Astrocyte of the cerebellum (primary cell): ENCODE measurements around the gene WDR45.
"Not testable (repeated sequence)": the region's sequence is repeated elsewhere in the genome, so short reads cannot be mapped to it uniquely, and the experiment has no call there.

Experiments
- DNase-seq: peaks from one replicate; pipeline ENCODE4 v3.0.0-alpha.2; 2011; ENCODE audit warnings: low read depth
- H3K4me3 ChIP-seq: 2 replicates; pipeline ENCODE4 v1.5.1; 2011; ENCODE audit warnings: mild to moderate bottlenecking, low read depth, low read length, moderate library complexity
- in situ Hi-C: cut with HindIII; loops from 2 replicates; pipeline ENCODE4 v1.10.0; 2017; ENCODE audit warnings: low sequenced_read_pairs
- TF ChIP-seq, protein P1 (sequence below): IDR thresholded peaks from 2 replicates; pipeline ENCODE4 v1.5.1; 2012; ENCODE audit warnings: low read length, low read depth, moderate library complexity, mild to moderate bottlenecking; ENCODE audit errors: missing control alignments

The WDR45 gene

GRCh38 chrX:49079489-49080428, at the start of gene WDR45:
Gene WDR45, minus strand, starts transcription at chrX:49079887. Its CDS starts 1,792 bp downstream, at chrX:49078095.
- in situ Hi-C loops, result no loop called here
- peak; percentile 19 for DNase-seq

DNA sequence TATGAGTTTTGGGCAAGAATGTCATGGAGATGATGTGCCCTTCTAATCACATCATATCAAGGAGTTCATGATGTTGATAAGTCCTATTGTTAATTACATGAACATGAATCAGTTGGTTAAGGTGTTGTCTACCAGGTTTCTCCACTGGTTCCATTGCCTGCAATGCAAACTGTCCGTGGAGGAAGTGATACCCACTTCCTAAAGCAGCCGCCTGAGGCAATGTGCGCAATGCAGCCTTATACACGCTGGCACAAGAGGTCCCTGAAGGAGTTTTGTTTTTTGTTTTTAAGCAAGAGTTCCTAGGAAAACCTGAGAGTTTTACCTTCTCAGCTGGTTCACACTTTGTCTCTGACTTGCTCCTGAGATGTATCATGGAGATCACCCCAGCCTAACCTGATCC, 49.7 kb upstream of the WDR45 start:
- in situ Hi-C loops, result no loop called here
- H3K4me3 ChIP-seq, result no peak overlapping the region
- DNase-seq, result no peak
- TF ChIP-seq, protein P1, sequence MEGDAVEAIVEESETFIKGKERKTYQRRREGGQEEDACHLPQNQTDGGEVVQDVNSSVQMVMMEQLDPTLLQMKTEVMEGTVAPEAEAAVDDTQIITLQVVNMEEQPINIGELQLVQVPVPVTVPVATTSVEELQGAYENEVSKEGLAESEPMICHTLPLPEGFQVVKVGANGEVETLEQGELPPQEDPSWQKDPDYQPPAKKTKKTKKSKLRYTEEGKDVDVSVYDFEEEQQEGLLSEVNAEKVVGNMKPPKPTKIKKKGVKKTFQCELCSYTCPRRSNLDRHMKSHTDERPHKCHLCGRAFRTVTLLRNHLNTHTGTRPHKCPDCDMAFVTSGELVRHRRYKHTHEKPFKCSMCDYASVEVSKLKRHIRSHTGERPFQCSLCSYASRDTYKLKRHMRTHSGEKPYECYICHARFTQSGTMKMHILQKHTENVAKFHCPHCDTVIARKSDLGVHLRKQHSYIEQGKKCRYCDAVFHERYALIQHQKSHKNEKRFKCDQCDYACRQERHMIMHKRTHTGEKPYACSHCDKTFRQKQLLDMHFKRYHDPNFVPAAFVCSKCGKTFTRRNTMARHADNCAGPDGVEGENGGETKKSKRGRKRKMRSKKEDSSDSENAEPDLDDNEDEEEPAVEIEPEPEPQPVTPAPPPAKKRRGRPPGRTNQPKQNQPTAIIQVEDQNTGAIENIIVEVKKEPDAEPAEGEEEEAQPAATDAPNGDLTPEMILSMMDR, result no peak

More at GRCh38 chrX:49079489-49080428, at the start of gene WDR45:
- TF ChIP-seq, protein P1, result no peak
- peak within 1 kb of the TSS; percentile 63 for H3K4me3 ChIP-seq

DNA sequence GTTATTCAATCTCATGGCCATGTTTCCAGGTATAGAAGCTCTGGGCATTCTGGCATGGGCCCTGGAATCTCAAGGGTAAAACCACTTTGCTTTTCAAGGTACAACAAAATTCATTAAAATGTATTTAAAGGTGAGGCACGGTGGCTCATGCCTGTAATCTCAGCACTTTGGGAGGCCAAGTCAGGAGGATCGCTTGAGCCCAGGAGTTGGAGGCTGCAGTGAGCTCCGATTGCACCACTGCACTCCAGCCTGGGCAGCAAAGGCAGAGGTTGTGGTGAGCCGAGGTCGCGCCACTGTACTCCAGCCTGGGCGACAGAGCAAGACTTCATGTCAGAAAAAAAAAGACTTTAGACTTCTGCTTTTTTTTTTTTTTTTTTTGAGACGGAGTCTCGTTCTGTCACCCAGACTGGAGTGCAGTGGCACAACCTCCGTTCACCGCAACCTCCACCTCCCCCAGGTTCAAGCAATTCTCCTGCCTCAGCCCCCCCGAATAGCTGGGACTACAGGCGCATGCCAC, 48.1 kb upstream of the WDR45 start:
- H3K4me3 ChIP-seq, in situ Hi-C loops, DNase-seq: not testable (repeated sequence)

- DNase-seq, result no peak
- in situ Hi-C loops, result no loop called here
- TF ChIP-seq, protein P1, result no peak
- peak overlapping the region; percentile 79 for H3K4me3 ChIP-seq
Measured at GRCh38 chrX:49122499-49122898, 42.8 kb upstream of the WDR45 start.

- H3K4me3 ChIP-seq, result no peak overlapping the region
- no peak for DNase-seq
- in situ Hi-C loops, result no loop called here
- TF ChIP-seq, protein P1, result no peak
Measured at GRCh38 chrX:49120091-49120490, 40.4 kb upstream of the WDR45 start.

- H3K4me3 ChIP-seq, result no peak overlapping the region
Measured at GRCh38 chrX:49117581-49117980, 37.9 kb upstream of the WDR45 start.

More at GRCh38 chrX:49117581-49117980, 37.9 kb upstream of the WDR45 start:
- in situ Hi-C loops, result no loop called here
- DNase-seq, result no peak
- TF ChIP-seq, protein P1, result no peak
